Adrenal gland (tissue), 5 donors: ENCODE measurements around the gene USF2.

Source experiments
- CTCF ChIP-seq, 6 experiments: fragments of 450-650 bp in 4 of 6; fragments of 200-600 bp in 2 of 6; sonication (generic) in 1 of 6; IDR thresholded peaks; 1 replicate in 5 of 6; 2 replicates in 1 of 6; pipeline versions ENCODE4 v1.5.1 to v1.8.0; 2016 to 2021; ENCODE audit warnings: antibody characterized with exemption in 6 of 6, mild to moderate bottlenecking in 2 of 6, moderate library complexity in 1 of 6
- POLR2A ChIP-seq, 2 donors: fragments of 450-650 bp; IDR thresholded peaks; one replicate each; pipeline ENCODE4 v1.6.1; 2017; ENCODE audit warnings: antibody characterized with exemption in 2 of 2, mild to moderate bottlenecking in 2 of 2, moderate library complexity in 1 of 2
- donor health status: DM: no; HTN: no; CAD: no.

- TF ChIP-seq POLR2A (IDR thresholded peaks at IDR 0.05) (no peak), CTCF (IDR thresholded peaks at IDR 0.05) (no peak)
Observed at GRCh38 chr19:35267353-35267817, 1.4 kb upstream of the USF2 start.
